ENCODE results near the gene NSFL1C.

NSFL1C gene

DNA sequence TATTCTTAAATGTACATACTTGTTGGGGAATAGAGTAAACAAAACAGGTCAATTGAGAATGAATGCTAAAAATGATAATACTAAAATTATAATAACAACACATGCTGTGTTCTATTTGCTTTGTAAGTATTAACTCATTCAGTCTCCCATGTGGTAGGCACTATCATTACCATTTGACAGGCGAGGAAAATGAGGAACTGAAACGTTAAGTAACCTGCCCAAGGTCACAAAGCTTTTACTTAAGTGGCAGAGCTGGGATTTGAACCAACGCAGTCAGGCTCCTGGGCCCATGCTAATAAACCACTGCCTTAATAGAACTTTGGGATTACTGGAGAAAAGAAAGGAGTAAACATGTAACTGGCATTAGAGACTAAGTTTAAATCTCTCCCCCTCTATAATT lies 3.8 kb downstream of the NSFL1C start:
- DNase-seq (ENCODE audit: insufficient read length, low spot score) (no peak), FAIRE-seq (no peak)

DNA sequence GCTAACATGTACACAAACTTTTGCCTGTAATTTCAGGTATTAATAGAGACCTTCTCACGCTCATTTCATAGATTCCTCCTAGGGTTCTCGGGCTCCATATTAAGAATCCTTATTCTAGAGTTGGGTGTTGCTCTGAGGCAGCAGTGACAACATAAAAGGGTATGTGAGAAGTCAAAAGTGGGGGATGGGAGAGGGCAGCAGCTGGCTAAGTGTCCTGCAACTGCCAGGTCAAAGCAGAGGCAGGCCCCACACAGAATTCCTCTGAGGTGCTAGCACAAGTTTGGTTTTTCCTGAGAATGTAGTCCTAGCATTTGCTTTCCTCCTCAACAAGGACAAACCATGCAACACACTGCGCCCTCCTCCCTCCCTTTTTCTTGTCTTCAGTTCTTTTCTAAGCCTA lies 4.6 kb downstream of the NSFL1C start:
- FAIRE-seq = no peak
- DNase-seq (ENCODE audit: insufficient read length, low spot score) = no peak

DNA sequence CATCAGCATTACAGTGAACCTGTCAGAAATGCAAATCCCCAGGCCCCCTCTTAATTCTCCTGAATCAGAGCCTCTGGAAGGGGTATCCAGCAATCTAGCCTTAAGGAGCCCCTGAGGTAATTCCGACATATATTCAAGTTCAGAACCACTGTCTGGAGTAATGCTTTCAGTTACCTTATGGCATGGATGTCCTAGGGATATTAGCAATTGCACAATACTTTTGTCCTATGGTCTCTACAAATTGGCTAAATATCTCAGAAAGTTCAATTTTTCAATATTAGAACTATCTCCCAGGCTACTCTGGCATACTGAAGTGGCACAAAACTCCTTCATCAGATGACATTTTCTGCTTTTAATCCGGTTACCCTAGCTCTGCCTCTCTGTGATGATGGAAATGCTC lies 6.4 kb downstream of the NSFL1C start:
- no peak for DNase-seq (ENCODE audit: insufficient read length, low spot score)
- no peak for FAIRE-seq

DNA sequence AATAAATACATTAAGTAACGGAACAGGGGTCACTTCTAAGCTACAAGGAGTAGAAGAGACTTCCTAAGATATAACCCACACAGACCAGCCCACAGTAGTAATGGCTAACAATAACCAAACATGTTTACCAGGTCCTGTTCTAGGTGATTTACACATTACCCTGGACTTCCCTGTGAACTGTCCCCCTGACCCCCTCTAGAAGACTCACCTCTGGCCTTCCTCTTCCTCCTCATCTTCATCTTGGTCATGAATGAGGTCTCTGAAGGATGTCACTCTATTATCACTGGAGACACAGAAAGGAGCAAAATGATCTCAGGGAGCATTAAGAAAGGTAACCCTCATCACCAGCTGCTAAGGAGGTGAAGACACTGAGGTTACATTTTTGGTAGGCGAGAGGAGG lies 8.7 kb downstream of the NSFL1C start:
- no peak for FAIRE-seq

DNA sequence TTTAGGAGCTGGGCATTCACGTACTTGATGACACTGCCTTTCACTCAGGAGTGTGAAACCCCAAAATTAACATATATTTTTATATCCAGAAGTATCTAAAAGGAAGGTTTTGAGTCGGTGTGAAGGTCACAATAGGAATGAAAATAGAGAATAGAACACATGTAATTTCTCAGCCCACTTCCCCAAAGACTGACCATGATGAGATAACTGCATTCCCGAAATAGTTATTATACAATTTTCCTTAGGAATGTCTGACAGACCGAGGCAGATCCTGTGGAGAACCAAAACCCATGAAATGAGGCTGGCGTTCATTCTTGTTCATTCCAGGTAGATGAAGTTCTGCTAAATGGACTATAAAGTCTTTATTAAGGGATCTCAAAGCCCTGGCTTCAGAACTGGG lies 10.3 kb downstream of the NSFL1C start:
- FAIRE-seq (no peak), DNase-seq (ENCODE audit: insufficient read length, low spot score) (no peak)

More for the DNA sequence above, 8.7 kb downstream of the NSFL1C start:
- no peak for DNase-seq (ENCODE audit: insufficient read length, low spot score)

DNA sequence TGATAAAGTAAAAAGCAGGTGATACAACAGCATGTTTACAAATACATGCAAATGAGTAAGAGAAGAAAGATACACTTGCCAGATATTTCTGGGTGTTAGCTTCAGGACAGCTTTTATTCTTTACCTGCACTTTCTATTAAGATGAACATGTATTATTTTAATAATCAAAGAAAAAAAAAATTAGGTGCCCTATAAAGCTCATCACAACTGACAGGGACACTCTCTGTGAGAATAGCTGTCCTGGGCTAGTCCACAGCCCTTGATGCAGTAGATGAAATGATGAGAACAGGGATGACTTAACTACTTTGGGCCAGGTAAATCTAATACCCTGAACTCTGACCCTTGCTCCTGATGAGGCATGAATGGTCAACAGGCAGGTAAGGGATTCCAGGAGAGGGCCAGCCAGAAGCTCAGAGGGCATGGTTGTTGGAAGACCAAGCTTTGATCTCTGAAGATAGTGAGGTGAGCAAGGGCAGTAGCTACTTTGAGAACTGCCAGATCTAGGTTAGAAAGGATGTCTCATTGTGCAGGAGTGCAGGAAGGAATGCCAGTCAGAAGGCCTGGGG lies 15.6 kb downstream of the NSFL1C start:
- no peak for FAIRE-seq
- DNase-seq (ENCODE audit: insufficient read length, low spot score) = no peak

DNA sequence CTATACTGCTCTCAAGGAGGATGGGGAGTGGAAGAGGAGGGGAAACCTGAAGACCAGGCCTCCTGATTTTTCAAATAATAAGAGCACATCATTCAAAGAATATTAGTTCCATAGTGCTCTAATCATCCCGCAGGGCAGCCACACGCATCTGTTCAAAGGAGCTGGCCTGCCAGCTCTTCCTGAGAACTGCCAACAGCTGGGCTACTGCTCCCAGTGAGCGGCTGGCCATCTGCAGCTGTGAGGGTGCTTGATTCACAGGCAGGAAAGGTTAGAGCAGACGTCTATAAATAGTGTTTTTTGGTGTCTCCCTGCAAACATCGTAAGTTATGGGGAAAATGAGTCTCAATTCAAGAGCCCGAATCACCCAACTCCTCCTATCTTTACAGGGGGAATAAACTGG lies 17.3 kb downstream of the NSFL1C start:
- no peak for DNase-seq (ENCODE audit: insufficient read length, low spot score)
- FAIRE-seq = no peak

DNA sequence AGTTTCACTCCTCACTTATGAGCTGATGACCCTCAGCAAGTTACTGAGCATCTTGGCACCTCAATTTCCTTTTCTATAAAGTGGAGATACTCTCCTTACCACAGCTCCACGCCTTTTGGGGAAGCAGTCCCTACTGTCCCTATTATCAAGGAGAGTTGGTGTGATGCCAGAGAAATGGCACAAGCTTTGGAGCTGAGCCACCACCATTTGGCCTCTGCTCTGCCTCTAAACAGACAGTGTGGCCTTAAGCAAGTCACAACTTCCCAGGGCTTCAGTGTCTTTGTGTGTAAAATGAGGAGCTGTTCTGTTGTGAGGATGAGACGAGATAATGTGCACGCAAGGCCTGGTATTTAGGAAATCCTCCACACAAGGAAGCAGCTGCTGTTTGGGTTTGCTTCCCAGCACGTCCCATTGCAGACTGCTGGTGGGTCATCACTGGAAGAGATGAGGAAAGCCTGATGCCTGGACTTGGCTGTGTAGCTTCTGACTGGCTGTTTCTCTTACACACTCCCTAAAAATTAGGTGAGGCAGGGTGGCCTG lies 18.5 kb downstream of the NSFL1C start:
- DNase-seq (ENCODE audit: insufficient read length, low spot score) (no peak), FAIRE-seq (no peak)

DNA sequence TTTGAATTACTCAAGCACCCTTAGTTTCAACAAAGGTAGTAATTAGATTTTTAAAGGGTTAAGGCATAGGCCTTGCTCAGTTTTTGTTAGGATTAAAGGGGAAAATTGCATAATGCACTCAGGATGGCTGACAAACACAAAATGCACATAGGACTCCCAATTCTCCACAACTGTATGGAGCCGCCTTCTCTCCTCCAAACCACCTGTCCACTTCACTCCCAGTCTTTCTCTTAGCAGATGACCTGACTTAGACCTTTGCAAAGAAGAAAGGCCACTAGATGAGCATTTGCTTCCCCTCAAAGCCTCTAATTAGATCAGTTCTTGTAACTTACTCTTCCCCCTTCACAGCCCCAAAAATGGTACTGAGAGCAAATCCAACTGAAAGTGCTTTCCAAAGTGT lies 20.1 kb downstream of the NSFL1C start:
- FAIRE-seq = no peak
- no peak for DNase-seq (ENCODE audit: insufficient read length, low spot score)

DNA sequence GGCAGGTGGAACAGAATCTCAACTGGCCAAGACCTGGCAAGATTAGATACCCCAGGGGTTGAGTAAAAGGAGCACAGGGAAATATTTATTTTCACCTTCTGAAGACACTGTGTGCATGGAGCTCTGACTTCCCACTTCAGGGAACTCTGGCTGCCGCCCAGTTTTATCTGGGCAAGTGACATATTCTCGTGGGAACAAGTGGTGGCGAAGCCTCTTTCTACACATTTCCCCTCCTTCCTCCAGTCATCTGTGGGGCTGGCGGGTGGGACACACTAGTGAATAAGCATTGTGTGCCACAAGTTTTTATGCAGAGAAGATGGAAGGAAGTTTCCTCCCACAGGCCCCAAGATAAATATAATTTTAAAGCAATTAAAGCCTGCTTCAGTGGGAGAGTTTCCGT lies 23.6 kb downstream of the NSFL1C start:
- no peak for DNase-seq (ENCODE audit: insufficient read length, low spot score)
- FAIRE-seq = no peak

DNA sequence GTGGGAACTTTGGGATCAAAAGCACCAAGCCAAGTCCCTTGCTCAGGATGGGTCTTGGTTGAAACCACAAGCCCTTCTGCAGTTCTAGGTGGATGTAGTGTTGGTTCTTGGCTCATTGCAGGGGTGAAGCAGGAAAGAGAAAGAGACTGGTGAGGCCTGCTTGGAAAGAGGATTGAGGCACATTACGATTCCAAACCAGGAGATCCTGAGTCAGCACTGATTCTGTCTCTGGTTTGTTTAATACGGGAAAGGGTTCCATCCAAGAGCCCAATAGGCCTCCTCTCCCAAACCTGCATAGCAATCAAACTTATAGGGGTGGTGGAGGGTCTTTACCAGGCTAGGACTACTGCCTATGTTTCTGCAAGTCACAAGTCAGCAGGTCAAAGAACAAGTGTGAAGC lies 24.3 kb downstream of the NSFL1C start:
- DNase-seq (ENCODE audit: insufficient read length, low spot score) = no peak
- no peak for FAIRE-seq

DNA sequence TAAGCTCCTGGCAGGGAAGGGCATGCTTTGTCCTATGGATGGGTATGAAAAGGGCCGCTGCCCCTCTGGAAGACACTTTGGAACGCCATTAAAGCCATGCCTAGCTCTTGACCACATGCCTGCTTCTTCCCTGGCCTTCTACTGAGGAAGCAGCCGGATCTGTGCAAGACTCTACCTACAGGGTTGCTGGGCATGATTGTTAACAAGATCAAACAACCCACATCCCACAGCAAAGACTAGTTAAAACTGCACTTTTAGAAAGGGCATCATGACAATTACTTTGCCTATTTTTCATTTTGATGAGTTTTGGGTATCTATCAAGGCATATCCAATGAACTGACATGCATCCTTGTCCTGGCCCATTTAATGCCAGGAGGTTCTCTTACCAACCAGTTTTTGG lies 25.5 kb downstream of the NSFL1C start:
- FAIRE-seq (no peak), DNase-seq (ENCODE audit: insufficient read length, low spot score) (no peak)

DNA sequence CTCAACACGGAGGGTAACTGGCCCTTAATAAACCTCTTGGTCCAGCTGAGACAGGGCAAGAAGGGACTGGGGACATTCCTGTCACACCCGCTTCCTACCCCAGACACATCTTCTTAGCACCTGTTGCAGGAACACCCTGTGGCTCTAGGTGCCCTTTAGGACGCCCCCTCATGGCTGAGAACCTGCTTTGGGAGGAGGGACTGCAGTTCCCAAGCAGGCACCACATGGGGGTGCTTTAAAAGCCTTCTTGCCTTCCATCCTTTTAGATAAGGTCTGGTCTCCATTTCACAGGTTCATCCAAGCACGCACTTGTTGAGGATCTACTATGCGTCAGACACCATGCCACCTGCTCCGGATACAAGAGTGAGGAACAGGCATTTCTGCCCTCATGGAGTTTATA lies 26.6 kb downstream of the NSFL1C start:
- no peak for FAIRE-seq
- DNase-seq (ENCODE audit: insufficient read length, low spot score) = no peak

DNA sequence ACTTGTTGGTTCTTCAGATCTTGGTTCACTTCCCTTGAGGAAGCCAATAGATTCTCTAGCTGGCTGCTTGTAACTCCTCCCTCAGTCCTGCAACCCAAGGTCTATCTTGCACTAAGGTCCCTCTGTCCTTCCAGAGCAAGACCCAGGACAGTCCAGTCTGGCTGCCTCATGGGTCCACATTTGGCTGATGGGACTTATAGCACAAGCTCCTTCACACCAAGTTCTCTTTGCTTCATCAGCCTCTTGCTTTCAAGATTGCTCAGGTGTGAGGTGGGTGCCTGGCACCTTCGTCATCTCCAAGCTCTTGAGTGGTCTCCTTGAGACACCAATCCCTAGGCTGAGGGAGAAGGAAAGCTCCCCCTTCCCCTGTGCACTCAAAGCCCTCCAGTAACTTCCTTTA lies 28.3 kb downstream of the NSFL1C start:
- DNase-seq (ENCODE audit: insufficient read length, low spot score) = no peak
- FAIRE-seq = no peak

DNA sequence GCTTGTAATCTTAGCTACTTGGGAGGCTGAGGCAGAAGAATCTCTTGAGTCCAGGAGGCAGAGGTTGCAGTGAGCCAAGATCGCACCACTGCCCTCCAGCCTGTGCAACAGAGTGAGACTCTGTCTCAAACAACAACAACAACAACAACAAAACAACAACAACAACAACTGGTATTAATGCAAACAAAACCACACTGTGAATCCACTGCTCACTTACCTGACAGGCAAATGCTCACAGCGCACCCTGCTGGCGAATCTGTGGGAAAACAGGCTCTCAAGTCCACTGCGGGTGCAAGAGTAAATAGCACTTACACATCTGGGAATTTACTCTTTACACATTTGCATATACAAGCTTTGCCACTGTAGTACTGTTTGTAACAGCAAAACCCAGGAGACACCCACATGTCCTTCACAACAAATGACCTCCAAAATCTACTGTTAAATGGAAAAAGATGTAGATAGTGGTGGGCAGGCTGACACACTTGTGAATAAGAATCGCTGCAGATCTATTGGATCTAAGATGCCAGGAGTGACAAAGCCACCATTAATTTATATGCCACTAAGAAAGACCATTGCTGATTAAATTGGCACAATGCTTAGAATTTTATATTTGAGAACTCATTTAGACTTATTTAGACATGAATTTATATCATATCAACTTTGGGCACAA lies 29.3 kb downstream of the NSFL1C start:
- FAIRE-seq (peak; percentile 93), DNase-seq (ENCODE audit: insufficient read length, low spot score) (peak; percentile 58)

DNA sequence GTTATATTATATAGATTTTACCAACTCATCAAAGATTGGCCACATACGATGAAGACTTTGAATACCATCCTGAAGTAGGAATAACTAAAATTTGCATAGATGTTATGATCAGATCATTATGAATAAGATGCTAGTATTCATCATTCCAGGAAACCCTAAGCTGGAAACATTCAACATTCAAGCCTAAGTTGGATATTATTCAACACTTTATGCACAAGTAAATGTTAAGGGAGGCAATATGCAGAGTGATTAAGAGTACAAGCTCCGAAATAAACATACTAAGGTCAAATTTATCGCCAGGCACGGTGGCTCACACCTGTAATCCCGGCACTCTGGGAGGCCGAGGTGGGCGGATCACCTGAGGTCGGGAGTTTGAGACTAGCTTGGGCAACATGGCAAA lies 30.4 kb downstream of the NSFL1C start:
- DNase-seq (ENCODE audit: insufficient read length, low spot score) (no peak), FAIRE-seq (no peak)

DNA sequence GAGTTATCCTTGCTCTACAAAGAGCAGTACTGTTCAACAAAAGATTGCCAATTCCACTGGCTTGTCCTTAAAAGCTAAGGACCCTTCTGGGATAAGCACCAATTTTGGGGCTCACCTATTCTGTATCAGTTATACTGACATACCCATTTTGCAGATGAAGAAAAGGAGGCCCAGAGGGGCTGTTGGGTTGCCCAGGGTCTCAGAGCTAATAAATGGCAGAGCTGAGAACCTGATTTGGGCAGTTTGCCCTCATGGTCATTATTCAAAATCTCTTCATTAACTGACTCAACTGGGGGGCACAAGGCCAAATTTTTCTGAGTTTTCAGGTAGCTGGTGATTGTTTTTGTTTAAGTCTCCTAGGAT lies 31.3 kb downstream of the NSFL1C start:
- DNase-seq (ENCODE audit: insufficient read length, low spot score) = no peak
- FAIRE-seq = no peak

DNA sequence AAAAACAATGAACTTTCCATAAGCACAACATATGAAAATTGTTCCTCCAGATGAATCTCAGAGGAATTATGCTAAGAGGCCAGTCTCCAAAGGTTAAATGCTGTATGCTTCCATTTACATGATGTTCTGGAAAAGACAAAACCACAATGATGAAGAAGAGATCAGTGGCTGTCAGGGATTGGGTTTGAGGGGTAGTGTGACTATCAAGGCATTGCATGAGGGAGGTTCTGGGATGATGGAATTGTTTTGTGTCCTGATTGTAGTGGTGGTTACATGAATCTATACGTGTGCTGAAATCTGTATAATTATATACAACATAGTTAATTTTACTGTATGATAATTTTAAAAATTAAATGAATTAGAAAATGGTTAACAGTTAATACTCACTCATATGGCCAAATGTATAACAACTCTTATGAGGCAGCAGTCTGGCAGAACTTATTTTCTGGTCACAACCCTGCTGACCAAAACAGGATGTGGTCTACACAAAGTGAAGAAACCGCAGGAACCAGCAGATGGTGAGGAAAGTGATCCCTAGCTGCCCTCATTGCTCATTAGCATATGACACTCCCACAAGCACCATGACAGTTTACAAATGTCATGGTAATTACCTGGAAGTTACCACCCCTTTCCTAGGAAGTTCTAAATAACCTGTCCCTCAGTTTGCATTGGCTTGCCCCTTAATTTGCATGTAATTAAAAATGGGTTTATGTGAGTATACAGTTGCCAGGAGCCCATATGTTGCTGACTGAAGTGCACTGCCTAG lies 31.9 kb downstream of the NSFL1C start:
- FAIRE-seq = peak; percentile 99
- DNase-seq (ENCODE audit: insufficient read length, low spot score) = peak; percentile 28

DNA sequence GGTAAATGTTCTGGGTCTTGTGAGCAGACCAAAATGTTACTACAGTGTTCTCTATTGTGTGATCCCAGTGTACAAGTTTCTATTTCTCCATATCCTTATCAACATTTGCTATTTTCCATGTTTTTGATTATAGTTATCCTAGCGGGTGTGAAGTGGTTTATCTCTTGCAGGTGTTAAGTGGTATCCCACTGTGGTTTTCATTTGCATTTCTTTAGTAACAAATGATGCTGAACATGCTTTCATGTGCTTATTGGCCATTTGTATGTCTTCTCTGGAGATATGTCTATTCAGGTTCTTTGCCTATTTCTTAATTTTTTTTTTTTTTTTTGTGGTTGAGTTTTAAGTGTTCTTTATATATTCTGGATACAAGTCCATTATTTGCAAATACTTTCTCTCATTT lies 35.5 kb downstream of the NSFL1C start:
- FAIRE-seq (peak; percentile 14), DNase-seq (ENCODE audit: insufficient read length, low spot score) (no peak)

DNA sequence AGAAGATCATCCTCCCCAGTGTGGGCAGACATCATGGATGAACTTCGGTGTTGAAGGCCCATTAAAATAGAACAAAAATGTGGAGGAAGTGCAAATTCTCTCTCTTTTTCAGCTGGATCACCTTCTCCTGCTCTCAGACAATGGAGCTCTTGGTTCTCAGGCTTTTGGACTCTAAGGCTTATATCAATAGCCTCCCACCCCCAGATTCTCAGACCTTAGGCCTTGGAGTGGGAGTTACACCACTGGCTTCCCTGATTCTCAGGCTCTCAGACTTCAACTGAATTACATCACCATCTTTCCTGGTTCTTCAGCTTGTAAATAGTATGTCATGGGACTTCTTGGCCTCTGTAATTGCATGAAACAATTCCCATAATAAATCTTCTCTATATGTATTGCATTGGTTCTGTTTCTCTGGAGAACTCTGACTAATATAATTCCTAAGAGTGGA lies 36.6 kb downstream of the NSFL1C start:
- DNase-seq (ENCODE audit: insufficient read length, low spot score) (no peak), FAIRE-seq (no peak)

DNA sequence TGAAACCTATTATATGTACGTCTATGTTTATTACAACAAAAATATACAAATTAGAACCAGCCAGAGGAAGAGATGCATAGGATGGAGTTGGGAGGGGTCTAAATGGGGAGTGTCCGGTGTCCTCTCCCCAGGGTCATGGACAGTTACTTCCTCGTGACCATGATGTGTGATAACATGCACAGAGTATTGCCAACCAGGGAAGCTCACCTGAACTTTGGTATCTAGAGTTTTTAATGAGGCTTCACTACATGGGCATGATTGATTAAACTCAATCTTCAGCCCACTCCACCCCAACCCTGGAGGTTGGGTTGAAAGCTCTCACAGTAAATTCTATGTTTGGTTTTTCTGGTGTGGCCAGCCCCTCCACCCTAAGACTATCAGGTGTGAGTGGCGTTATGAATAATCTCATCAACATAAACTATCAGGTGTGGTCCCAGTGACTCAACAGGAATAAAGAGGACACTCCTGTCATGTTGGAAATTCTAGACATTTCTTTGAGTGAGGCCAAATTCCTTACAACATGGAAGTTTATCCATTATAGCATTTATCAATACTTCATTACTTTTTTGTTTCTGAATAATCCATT lies 37.4 kb downstream of the NSFL1C start:
- no peak for DNase-seq (ENCODE audit: insufficient read length, low spot score)
- FAIRE-seq = no peak
